Measurements from ENCODE around the gene WT1. TPM values are rescaled to one million over a fixed set of nuclear protein-coding genes. Genes with fewer than 3 reads are reported as not detected.

Gene WT1
- polyA plus RNA-seq, 1 donor from 2014 or later, result not detected

DNA sequence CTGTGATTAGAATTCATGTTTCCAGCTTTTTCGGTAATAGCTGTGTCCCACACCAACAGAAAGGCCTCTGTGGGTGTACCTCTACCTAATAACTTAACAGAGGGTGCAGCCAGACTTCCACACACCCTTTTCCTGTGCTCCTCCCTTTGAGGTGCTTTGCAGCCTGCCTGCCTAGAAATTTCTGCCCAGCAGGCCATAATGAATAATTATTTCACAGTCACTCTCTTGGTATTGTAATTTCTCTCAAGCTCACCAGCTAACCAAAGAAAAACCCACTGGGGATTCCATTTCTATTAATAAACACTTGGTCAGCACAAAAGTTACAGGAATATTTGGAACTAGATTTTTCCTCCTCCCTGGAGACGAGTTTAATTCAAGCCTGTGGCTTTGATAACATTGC is 13.3 kb downstream of the WT1 start:
- Histone ChIP-seq H3K9me2 (ENCODE audit: insufficient read depth, low read length) (no peaks in the 10 kb centered on the region), H3K9ac (ENCODE audit: low read length) (no peak overlapping the region), H2AFZ (ENCODE audit: low read depth, low read length) (no peak overlapping the region), H3K27me3 (ENCODE audit: insufficient read depth, low read depth, low read length) (peaks cover 34% of the 10 kb centered on the region), H3K79me2 (replicated peaks; ENCODE audit: insufficient read depth, low read length) (no peaks in the 10 kb centered on the region), H3K36me3 (ENCODE audit: insufficient read depth, low read length) (no peaks in the 10 kb centered on the region), H3F3A (ENCODE audit: insufficient read depth, low read length, poor library complexity, severe bottlenecking) (no peaks in the 10 kb centered on the region), H4K20me1 (ENCODE audit: insufficient read depth) (no peaks in the 10 kb centered on the region), H3K27ac (ENCODE audit: low read length) (no peak overlapping the region), H3K4me2 (ENCODE audit: low read length) (no peak overlapping the region), H3K9me3 (ENCODE audit: low read length) (no peaks in the 10 kb centered on the region), H3K4me3 (ENCODE audit: low read length) (no peak overlapping the region)
- TF ChIP-seq SMC3 (conservative IDR thresholded peaks at IDR 0.05; ENCODE audit: poor library complexity) (no peak), EP300 (conservative IDR thresholded peaks at IDR 0.05; ENCODE audit: poor library complexity, severe bottlenecking) (no peak)

DNA sequence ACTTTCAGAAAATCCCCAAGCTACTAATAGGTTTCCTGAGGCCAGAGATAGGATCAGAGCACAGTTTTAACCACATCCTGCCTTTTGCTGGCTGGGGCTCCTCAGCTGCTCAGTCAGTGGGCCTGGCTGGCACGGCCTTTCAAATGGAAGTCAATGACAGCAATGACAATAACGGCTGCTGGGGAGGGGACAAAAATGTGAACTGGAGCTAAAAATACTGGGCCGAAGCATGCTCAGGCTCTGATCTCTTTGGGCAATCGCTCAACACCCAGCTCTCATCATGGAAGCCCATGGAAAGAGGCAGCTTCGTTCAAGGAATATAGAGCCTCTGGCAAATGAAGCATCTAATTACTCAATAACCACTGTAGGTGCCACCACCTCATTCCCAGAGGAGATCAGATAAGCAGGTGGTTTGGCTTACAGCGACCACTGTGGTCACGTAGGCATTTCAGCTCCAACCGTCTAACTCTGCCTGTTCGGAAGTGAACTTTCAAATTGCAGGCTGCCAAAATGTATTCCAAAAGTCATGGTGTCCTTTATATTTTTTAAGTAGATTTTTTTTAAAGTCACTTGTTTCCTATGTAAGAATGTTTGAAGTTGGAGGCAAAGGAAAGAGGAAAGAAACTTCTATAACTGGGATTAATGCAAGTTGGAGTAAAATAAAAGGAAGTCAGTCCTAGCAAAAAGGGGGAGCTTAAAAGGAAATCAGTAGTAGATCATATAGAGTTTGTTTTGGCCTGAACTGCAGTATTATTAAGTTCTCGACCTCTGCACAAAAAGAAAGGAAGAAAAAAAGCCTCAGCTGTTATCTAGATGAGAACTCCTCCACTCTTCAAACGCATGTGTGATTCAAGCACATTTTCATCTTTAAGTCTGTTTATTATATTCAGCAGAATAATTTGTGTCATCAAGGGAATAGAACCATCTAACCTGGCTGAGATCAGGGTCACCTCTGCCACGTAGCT is 14.1 kb downstream of the WT1 start:
- Histone ChIP-seq H3K27me3 (ENCODE audit: insufficient read depth, low read depth, low read length) (peaks cover 27% of the 10 kb centered on the region), H3K27ac (ENCODE audit: low read length) (no peak overlapping the region)

More for the DNA sequence above, 14.1 kb downstream of the WT1 start:
- Histone ChIP-seq H3K9me3 (ENCODE audit: low read length) (no peaks in the 10 kb centered on the region), H3K36me3 (ENCODE audit: insufficient read depth, low read length) (no peaks in the 10 kb centered on the region), H3K9me2 (ENCODE audit: insufficient read depth, low read length) (no peaks in the 10 kb centered on the region), H3F3A (ENCODE audit: insufficient read depth, low read length, poor library complexity, severe bottlenecking) (no peaks in the 10 kb centered on the region), H4K20me1 (ENCODE audit: insufficient read depth) (no peaks in the 10 kb centered on the region), H3K4me3 (ENCODE audit: low read length) (no peak overlapping the region), H3K79me2 (replicated peaks; ENCODE audit: insufficient read depth, low read length) (no peaks in the 10 kb centered on the region), H3K9ac (ENCODE audit: low read length) (no peak overlapping the region), H2AFZ (ENCODE audit: low read depth, low read length) (no peak overlapping the region), H3K4me2 (ENCODE audit: low read length) (no peak overlapping the region)
- TF ChIP-seq, protein P1, sequence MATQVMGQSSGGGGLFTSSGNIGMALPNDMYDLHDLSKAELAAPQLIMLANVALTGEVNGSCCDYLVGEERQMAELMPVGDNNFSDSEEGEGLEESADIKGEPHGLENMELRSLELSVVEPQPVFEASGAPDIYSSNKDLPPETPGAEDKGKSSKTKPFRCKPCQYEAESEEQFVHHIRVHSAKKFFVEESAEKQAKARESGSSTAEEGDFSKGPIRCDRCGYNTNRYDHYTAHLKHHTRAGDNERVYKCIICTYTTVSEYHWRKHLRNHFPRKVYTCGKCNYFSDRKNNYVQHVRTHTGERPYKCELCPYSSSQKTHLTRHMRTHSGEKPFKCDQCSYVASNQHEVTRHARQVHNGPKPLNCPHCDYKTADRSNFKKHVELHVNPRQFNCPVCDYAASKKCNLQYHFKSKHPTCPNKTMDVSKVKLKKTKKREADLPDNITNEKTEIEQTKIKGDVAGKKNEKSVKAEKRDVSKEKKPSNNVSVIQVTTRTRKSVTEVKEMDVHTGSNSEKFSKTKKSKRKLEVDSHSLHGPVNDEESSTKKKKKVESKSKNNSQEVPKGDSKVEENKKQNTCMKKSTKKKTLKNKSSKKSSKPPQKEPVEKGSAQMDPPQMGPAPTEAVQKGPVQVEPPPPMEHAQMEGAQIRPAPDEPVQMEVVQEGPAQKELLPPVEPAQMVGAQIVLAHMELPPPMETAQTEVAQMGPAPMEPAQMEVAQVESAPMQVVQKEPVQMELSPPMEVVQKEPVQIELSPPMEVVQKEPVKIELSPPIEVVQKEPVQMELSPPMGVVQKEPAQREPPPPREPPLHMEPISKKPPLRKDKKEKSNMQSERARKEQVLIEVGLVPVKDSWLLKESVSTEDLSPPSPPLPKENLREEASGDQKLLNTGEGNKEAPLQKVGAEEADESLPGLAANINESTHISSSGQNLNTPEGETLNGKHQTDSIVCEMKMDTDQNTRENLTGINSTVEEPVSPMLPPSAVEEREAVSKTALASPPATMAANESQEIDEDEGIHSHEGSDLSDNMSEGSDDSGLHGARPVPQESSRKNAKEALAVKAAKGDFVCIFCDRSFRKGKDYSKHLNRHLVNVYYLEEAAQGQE (IDR thresholded peaks at IDR 0.05; ENCODE audit: borderline replicate concordance), result no peak
- TF ChIP-seq, protein P2, sequence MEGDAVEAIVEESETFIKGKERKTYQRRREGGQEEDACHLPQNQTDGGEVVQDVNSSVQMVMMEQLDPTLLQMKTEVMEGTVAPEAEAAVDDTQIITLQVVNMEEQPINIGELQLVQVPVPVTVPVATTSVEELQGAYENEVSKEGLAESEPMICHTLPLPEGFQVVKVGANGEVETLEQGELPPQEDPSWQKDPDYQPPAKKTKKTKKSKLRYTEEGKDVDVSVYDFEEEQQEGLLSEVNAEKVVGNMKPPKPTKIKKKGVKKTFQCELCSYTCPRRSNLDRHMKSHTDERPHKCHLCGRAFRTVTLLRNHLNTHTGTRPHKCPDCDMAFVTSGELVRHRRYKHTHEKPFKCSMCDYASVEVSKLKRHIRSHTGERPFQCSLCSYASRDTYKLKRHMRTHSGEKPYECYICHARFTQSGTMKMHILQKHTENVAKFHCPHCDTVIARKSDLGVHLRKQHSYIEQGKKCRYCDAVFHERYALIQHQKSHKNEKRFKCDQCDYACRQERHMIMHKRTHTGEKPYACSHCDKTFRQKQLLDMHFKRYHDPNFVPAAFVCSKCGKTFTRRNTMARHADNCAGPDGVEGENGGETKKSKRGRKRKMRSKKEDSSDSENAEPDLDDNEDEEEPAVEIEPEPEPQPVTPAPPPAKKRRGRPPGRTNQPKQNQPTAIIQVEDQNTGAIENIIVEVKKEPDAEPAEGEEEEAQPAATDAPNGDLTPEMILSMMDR (IDR thresholded peaks at IDR 0.05; ENCODE audit: poor library complexity, severe bottlenecking), result no peak
- TF ChIP-seq SMC3 (conservative IDR thresholded peaks at IDR 0.05; ENCODE audit: poor library complexity) (no peak), EP300 (conservative IDR thresholded peaks at IDR 0.05; ENCODE audit: poor library complexity, severe bottlenecking) (no peak), RAD21 (conservative IDR thresholded peaks at IDR 0.05) (no peak), EZH2 (IDR thresholded peaks at IDR 0.05; ENCODE audit: borderline replicate concordance, insufficient read depth, low read length, poor library complexity, severe bottlenecking) (no peak), POLR2AphosphoS5 (IDR thresholded peaks at IDR 0.05) (no peak), TAF1 (IDR thresholded peaks at IDR 0.05; ENCODE audit: low read depth) (no peak), MXI1 (conservative IDR thresholded peaks at IDR 0.05; ENCODE audit: poor library complexity, severe bottlenecking) (no peak)

Data from neural cell (in vitro differentiated cells).